HUES48 (cell line): Measurements from ENCODE around the gene KPNA6.
"Not testable (repeated sequence)": the region's sequence is repeated elsewhere in the genome, so short reads cannot be mapped to it uniquely, and the experiment has no call there.

Source experiments
- H3K27ac ChIP-seq: one replicate; pipeline ENCODE4 v1.7.0; 2013; ENCODE audit warnings: low read depth, low read length, inconsistent platforms
- H3K27me3 ChIP-seq: 2 replicates; pipeline ENCODE4 v1.6.1; 2013; ENCODE audit warnings: mild to moderate bottlenecking, low read length; ENCODE audit not compliant: control insufficient read depth, insufficient read depth
- H3K36me3 ChIP-seq: 2 replicates; pipeline ENCODE4 v1.6.1; 2013; ENCODE audit warnings: low read length; ENCODE audit not compliant: control insufficient read depth, insufficient read depth
- H3K4me1 ChIP-seq: 2 replicates; pipeline ENCODE4 v1.6.1; 2013; ENCODE audit warnings: mild to moderate bottlenecking, low read length; ENCODE audit not compliant: control insufficient read depth, insufficient read depth
- H3K4me3 ChIP-seq: 2 replicates; pipeline ENCODE4 v1.5.1; 2013; ENCODE audit warnings: mild to moderate bottlenecking, low read depth, low read length
- H3K9ac ChIP-seq: 2 replicates; pipeline ENCODE4 v1.6.1; 2013; ENCODE audit warnings: mild to moderate bottlenecking, low read depth, low read length, moderate library complexity
- H3K9me3 ChIP-seq: 2 replicates; pipeline ENCODE4 v1.6.1; 2013; ENCODE audit warnings: low read length; ENCODE audit not compliant: control insufficient read depth, insufficient read depth

Gene KPNA6

GRCh38 chr1:32143302-32143695 is 35.4 kb downstream of the KPNA6 start:
- not testable (repeated sequence) for H3K36me3 ChIP-seq, H3K9me3 ChIP-seq, H3K9ac ChIP-seq, H3K4me1 ChIP-seq, H3K4me3 ChIP-seq, H3K27ac ChIP-seq, H3K27me3 ChIP-seq

GRCh38 chr1:32144033-32144432 is 36.2 kb downstream of the KPNA6 start:
- H3K36me3 ChIP-seq, result no peaks in the 10 kb centered on the region
- H3K9me3 ChIP-seq, result no peaks in the 10 kb centered on the region
- H3K27ac ChIP-seq, result no peak overlapping the region
- no peaks in the 10 kb centered on the region for H3K27me3 ChIP-seq
- no peak overlapping the region for H3K4me3 ChIP-seq
- H3K9ac ChIP-seq, result no peak overlapping the region
- no peaks in the 10 kb centered on the region for H3K4me1 ChIP-seq

DNA sequence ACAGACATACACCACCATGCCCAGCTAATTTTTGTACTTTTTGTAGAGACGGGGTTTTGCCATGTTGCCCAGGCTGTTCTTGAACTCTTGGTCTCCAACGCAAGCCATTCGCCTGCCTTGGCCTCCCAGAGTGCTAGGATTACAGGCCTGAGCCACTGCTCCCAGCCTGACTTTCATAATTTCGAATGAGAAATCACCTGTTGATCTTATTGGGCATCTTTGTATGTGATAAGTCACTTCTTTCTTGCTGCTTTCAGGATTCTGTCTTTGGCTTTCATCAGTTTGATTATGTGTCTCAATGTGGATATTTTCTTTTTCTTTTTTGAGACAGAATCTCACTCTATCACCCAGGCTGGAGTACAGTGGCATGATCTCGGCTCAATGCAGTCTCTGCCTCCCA is 39.9 kb downstream of the KPNA6 start:
- not testable (repeated sequence) for H3K36me3 ChIP-seq, H3K27me3 ChIP-seq, H3K4me3 ChIP-seq, H3K4me1 ChIP-seq, H3K9ac ChIP-seq, H3K9me3 ChIP-seq, H3K27ac ChIP-seq

- Histone ChIP-seq H3K4me3 (no peak overlapping the region), H3K36me3 (peaks cover 9% of the 10 kb centered on the region; the same call in 1 of the 2 replicates), H3K9me3 (no peaks in the 10 kb centered on the region), H3K27ac (no peak overlapping the region), H3K27me3 (no peaks in the 10 kb centered on the region), H3K9ac (no peak overlapping the region), H3K4me1 (no peaks in the 10 kb centered on the region)
Observed at GRCh38 chr1:32150847-32151246, 43.0 kb downstream of the KPNA6 start.

- no peak overlapping the region for H3K27ac ChIP-seq
- H3K4me3 ChIP-seq, result no peak overlapping the region
- no peaks in the 10 kb centered on the region for H3K9me3 ChIP-seq
- peaks cover 14% of the 10 kb centered on the region for H3K36me3 ChIP-seq
- no peaks in the 10 kb centered on the region for H3K4me1 ChIP-seq
- H3K27me3 ChIP-seq, result no peaks in the 10 kb centered on the region
- no peak overlapping the region for H3K9ac ChIP-seq
Observed at GRCh38 chr1:32151319-32151787, 43.5 kb downstream of the KPNA6 start.

- no peaks in the 10 kb centered on the region for H3K4me1 ChIP-seq
- H3K4me3 ChIP-seq, result no peak overlapping the region
- no peaks in the 10 kb centered on the region for H3K9me3 ChIP-seq
- no peak overlapping the region for H3K9ac ChIP-seq
- H3K36me3 ChIP-seq, result peaks cover 85% of the 10 kb centered on the region
- no peak overlapping the region for H3K27ac ChIP-seq
- H3K27me3 ChIP-seq, result no peaks in the 10 kb centered on the region
Observed at GRCh38 chr1:32159189-32159588, 51.3 kb downstream of the KPNA6 start.

DNA sequence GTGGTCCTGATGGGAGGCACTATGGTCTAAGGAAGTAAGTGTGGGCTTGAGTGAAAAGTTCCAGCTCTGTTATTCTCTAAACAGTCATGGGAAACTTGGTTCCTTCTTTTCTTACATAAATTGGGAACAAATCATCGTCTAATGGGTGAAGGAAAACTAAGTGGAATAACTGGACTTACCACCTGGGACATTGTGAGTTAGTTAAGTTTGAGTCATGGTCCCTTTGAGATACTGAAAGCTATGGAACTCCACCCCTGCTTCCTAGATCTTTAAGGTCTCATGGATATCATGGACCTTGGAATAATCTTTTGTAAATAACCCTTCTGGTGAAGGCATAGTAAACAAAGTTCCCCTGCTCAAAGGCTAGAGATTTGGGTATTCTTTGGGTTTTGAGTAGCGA is 55.5 kb downstream of the KPNA6 start:
- H3K36me3 ChIP-seq, result peaks cover 84% of the 10 kb centered on the region

DNA sequence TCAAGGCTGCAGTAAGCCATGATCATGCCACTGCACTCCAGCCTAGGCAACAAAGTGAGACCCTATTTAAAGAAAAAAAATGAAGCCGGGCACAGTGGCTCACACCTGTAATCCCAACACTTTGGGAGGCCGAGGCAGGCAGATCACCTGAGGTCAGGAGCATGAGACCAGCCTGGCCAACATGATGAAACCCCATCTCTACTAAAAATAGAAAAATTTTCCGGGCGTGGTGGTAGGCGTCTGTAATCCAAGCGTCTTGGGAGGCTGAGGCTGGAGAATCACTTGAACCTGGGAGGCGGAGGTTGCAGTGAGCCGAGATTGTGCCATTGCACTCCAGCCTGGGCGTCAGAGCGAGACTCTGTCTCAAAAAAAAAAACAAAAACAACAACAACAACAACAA is 57.8 kb downstream of the KPNA6 start:
- not testable (repeated sequence) for H3K4me1 ChIP-seq, H3K27me3 ChIP-seq, H3K9me3 ChIP-seq, H3K27ac ChIP-seq, H3K4me3 ChIP-seq, H3K9ac ChIP-seq
- peaks cover 81% of the 10 kb centered on the region for H3K36me3 ChIP-seq

More for the DNA sequence above, 55.5 kb downstream of the KPNA6 start:
- H3K27ac ChIP-seq, result no peak overlapping the region
- H3K27me3 ChIP-seq, result no peaks in the 10 kb centered on the region
- H3K4me1 ChIP-seq, result no peaks in the 10 kb centered on the region
- no peaks in the 10 kb centered on the region for H3K9me3 ChIP-seq
- no peak overlapping the region for H3K4me3 ChIP-seq
- no peak overlapping the region for H3K9ac ChIP-seq

GRCh38 chr1:32170991-32171390 is 63.1 kb downstream of the KPNA6 start:
- Histone ChIP-seq H3K27me3 (no peaks in the 10 kb centered on the region), H3K27ac (no peak overlapping the region), H3K36me3 (peaks cover 81% of the 10 kb centered on the region), H3K9ac (no peak overlapping the region), H3K9me3 (no peaks in the 10 kb centered on the region), H3K4me3 (no peak overlapping the region), H3K4me1 (no peaks in the 10 kb centered on the region)

DNA sequence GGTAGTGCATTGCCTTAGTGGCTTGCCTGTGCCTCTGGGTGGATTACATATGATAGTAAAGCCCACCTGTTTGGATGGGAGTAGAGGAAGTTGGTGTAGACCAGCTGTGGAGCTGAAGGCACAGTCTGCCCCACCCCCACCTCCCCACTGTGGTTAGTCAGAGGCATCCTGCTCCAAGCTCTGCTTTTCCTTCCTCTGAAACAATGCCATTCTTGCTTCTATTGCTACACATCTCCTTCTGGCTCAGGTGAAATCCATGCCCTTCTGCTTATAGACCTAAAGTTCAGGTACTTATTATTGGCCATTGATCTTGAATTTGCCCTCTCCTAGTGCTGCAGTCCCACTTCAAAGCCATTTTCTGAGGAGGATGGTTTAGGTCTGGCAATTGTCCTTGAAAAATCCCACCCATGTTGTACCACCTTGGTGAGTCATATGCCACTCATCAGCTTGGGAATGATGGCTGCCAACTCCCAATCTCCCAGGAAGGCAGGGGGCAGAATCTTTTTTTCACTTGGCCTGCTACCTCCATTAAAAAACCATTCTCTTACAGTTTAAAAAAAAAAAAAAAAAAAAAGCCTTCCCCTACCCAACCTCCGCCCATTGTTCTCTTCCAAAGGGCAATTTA is 64.9 kb downstream of the KPNA6 start:
- H3K36me3 ChIP-seq, result peaks cover 68% of the 10 kb centered on the region
- H3K4me1 ChIP-seq, result no peaks in the 10 kb centered on the region
- H3K27ac ChIP-seq, result no peak overlapping the region

GRCh38 chr1:32178380-32179192 is 70.7 kb downstream of the KPNA6 start:
- H3K27ac ChIP-seq, result peak overlapping the region; percentile 94
- H3K9ac ChIP-seq, result no peak overlapping the region
- no peaks in the 10 kb centered on the region for H3K9me3 ChIP-seq
- H3K4me1 ChIP-seq, result peaks cover 19% of the 10 kb centered on the region
- peaks cover 39% of the 10 kb centered on the region for H3K36me3 ChIP-seq
- H3K4me3 ChIP-seq, result peak overlapping the region; percentile 72
- no peaks in the 10 kb centered on the region for H3K27me3 ChIP-seq

More for the DNA sequence above, 64.9 kb downstream of the KPNA6 start:
- H3K9ac ChIP-seq, result no peak overlapping the region
- H3K9me3 ChIP-seq, result no peaks in the 10 kb centered on the region
- H3K27me3 ChIP-seq, result no peaks in the 10 kb centered on the region
- H3K4me3 ChIP-seq, result no peak overlapping the region
